CD4-positive, alpha-beta memory T cell (primary cell): ENCODE data around the gene TRIM2. TPM values are rescaled to one million over a fixed set of nuclear protein-coding genes. Genes with fewer than 3 reads are reported as not detected.

ENCODE experiments used
- CTCF ChIA-PET: fragments of 350-600 bp; sonication (Branson Sonifier 250); formaldehyde crosslinking; loops from one replicate; lab custom pipeline; 2021; ENCODE audit warnings: inconsistent platforms; ENCODE audit not compliant: partially characterized antibody; lab: Charles Lee
- POLR2A ChIA-PET: fragments of 350-600 bp; sonication (Branson Sonifier 250); formaldehyde crosslinking; loops from one replicate; lab custom pipeline; 2021; ENCODE audit not compliant: partially characterized antibody; lab: Charles Lee
- DNase-seq, 5 donors: peaks; one replicate each; pipeline versions ENCODE4 v3.0.0 to v3.0.0-alpha.2; 2020 to 2022; ENCODE audit warnings: mixed read lengths in 1 of 5
- H3K27ac ChIP-seq: one replicate; pipeline ENCODE4 v1.7.0; 2013; ENCODE audit warnings: low read depth, low read length
- H3K27me3 ChIP-seq: 2 replicates; pipeline ENCODE4 v1.7.0; 2013; ENCODE audit warnings: mild to moderate bottlenecking, low read length, moderate library complexity; ENCODE audit not compliant: insufficient read depth
- H3K36me3 ChIP-seq: 2 replicates; pipeline ENCODE4 v1.7.0; 2013; ENCODE audit warnings: mild to moderate bottlenecking, low read length, moderate library complexity; ENCODE audit not compliant: insufficient read depth
- H3K4me1 ChIP-seq: 2 replicates; pipeline ENCODE4 v1.7.0; 2013; ENCODE audit warnings: mild to moderate bottlenecking, low read length, moderate library complexity; ENCODE audit not compliant: insufficient read depth
- H3K4me3 ChIP-seq, 2 donors: one replicate each; pipeline ENCODE4 v1.7.0; 2013; ENCODE audit warnings: low read length in 2 of 2, mild to moderate bottlenecking in 1 of 2
- H3K9me3 ChIP-seq, 2 donors: one replicate each; pipeline ENCODE4 v1.7.0; 2013; ENCODE audit warnings: low read length in 2 of 2, control low read depth in 1 of 2; ENCODE audit not compliant: control insufficient read depth in 1 of 2
- H3K27ac Mint-ChIP-seq, 7 donors: one replicate each; pipeline ENCODE4 v1.8.0; 2020 to 2021; ENCODE audit warnings: mixed read lengths in 7 of 7, mild to moderate bottlenecking in 6 of 7, inconsistent platforms in 3 of 7, moderate library complexity in 3 of 7
- H3K27me3 Mint-ChIP-seq, 2 donors: one replicate each; pipeline ENCODE4 v1.8.0; 2020 to 2021; ENCODE audit warnings: mixed read lengths in 2 of 2
- H3K36me3 Mint-ChIP-seq, 2 donors: one replicate each; pipeline ENCODE4 v1.8.0; 2020 to 2021; ENCODE audit warnings: mixed read lengths in 2 of 2, inconsistent platforms in 1 of 2, mild to moderate bottlenecking in 1 of 2
- H3K4me1 Mint-ChIP-seq, 4 donors: one replicate each; pipeline ENCODE4 v1.8.0; 2020 to 2021; ENCODE audit warnings: mixed read lengths in 4 of 4, mild to moderate bottlenecking in 1 of 4
- H3K4me3 Mint-ChIP-seq, 8 donors: one replicate each; pipeline ENCODE4 v1.8.0; 2020 to 2021; ENCODE audit warnings: mixed read lengths in 8 of 8, mild to moderate bottlenecking in 7 of 8, moderate library complexity in 6 of 8, inconsistent platforms in 3 of 8
- H3K9me3 Mint-ChIP-seq, 8 donors: one replicate each; pipeline ENCODE4 v1.8.0; 2020 to 2021; ENCODE audit warnings: mixed read lengths in 8 of 8, mild to moderate bottlenecking in 5 of 8, inconsistent platforms in 3 of 8, moderate library complexity in 1 of 8
- intact Hi-C: fragments of 100-400 bp; cut with micrococcal nuclease; formaldehyde crosslinking; loops from one replicate; pipeline ENCODE4 v1.15.1; 2023
- polyA plus RNA-seq, 2 donors: library from polyadenylated mRNA; unstranded; fragments of 300-500 nt; fragmentation: Illumina TruSeq; gene quantifications; one replicate each; pipeline ENCODE4 v1.2.3, GENCODE V29; 2021
- total RNA-seq, 2 experiments: library from RNA; stranded (reverse); gene quantifications; one replicate each; pipeline ENCODE4 v1.2.3, GENCODE V29; 2021

The TRIM2 gene
- total and polyA plus RNA-seq, 4 experiments from 2014 or later, result 7.5 to 12.3 (median 10.5) TPM

DNA sequence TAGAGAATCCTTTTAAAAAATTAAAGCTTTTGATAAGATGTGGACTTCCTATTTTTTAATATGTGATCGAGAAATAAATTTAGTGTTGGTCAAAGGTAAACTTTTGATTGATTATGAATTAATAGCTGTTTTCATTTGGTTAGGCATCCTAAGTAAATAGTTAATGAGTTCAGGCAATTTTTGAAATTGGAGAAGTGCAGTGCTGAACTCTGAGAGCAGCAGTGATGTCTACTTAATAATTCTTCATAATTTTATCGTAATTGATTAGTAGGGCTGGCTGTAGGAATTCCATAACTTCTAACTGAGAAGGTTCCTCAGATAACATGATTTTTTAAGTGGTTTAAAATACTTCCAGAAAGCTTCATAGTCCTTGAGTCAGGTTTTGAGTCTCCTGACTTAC, 141.8 kb downstream of the TRIM2 start:
- Mint-ChIP-seq H3K27me3 (no peaks in the 10 kb centered on the region), H3K4me1 (peaks cover 9 to 28% (median 21%) of the 10 kb centered on the region in 4 donors), H3K9me3 (peaks cover 0 to 1% (median 0%) of the 10 kb centered on the region in 8 donors), H3K27ac (peak overlapping the region in 1 of 7 donors; percentile 77), H3K36me3 (peaks cover 0 to 3% of the 10 kb centered on the region in 2 donors), H3K4me3 (peak overlapping the region; percentile 90 to 98 (median 93))
- intact Hi-C loops, result loop anchor here (10.0 kb wide), 1 partner anchor 1279 kb away; no protein-coding TSS in a partner anchor
- POLR2A ChIA-PET, result interaction anchor here (0.7 to 2.1 kb wide), 4 partner anchors 9 to 228 kb away, joined by 3 to 7 read pairs (median 6); partner anchors contain the start of gene TMEM131L
- Histone ChIP-seq H3K9me3 (no peaks in the 10 kb centered on the region), H3K4me1 (peaks cover 15% of the 10 kb centered on the region), H3K36me3 (no peaks in the 10 kb centered on the region), H3K4me3 (peak overlapping the region in 1 of 2 donors; percentile 45), H3K27ac (no peak overlapping the region), H3K27me3 (no peaks in the 10 kb centered on the region)
- CTCF ChIA-PET, result interaction anchor here (0.7 to 10.1 kb wide), 31 partner anchors 8 to 404 kb away, joined by 3 to 86 read pairs (median 5); partner anchors contain the start of gene TMEM131L
- DNase-seq, result no peak

DNA sequence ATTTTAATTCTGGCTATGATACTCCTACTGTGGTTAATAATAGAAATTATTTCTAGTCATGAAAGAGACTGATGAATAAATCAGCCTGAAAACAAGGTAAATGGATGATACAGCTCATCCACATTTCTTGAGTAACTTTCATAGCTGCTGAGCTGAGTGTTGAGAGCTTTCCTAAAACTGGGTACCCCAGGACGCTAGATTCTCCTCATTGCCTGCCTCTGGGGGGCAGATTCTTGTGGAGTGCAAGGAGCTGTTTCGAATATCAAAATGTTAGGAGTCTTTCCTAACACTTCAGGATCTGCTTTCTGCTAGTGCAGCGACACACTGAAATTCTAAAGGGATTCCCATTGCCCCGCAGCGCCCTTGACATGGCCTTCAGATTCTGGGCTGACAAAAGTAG, 142.3 kb downstream of the TRIM2 start:
- Mint-ChIP-seq H3K4me3 (no peak overlapping the region), H3K9me3 (peaks cover 0 to 1% (median 0%) of the 10 kb centered on the region in 8 donors), H3K27me3 (no peaks in the 10 kb centered on the region), H3K27ac (peak overlapping the region in 1 of 7 donors; percentile 43), H3K4me1 (peaks cover 9 to 28% (median 21%) of the 10 kb centered on the region in 4 donors), H3K36me3 (peaks cover 0 to 3% of the 10 kb centered on the region in 2 donors)
- Histone ChIP-seq H3K27ac (no peak overlapping the region), H3K9me3 (no peaks in the 10 kb centered on the region), H3K4me1 (peaks cover 15% of the 10 kb centered on the region), H3K27me3 (no peaks in the 10 kb centered on the region), H3K36me3 (no peaks in the 10 kb centered on the region), H3K4me3 (no peak overlapping the region)
- intact Hi-C loops, result loop anchor here (10.0 kb wide), 1 partner anchor 1278 kb away; no protein-coding TSS in a partner anchor
- DNase-seq, result no peak
- ChIA-PET CTCF (interaction anchor here (1.1 to 10.1 kb wide), 19 partner anchors 8 to 404 kb away, joined by 3 to 86 read pairs (median 6); partner anchors contain the start of gene TMEM131L), POLR2A (interaction anchor here (1.6 to 2.1 kb wide), 2 partner anchors 119 to 228 kb away, joined by 6 to 7 read pairs; partner anchors contain the start of gene TMEM131L)

DNA sequence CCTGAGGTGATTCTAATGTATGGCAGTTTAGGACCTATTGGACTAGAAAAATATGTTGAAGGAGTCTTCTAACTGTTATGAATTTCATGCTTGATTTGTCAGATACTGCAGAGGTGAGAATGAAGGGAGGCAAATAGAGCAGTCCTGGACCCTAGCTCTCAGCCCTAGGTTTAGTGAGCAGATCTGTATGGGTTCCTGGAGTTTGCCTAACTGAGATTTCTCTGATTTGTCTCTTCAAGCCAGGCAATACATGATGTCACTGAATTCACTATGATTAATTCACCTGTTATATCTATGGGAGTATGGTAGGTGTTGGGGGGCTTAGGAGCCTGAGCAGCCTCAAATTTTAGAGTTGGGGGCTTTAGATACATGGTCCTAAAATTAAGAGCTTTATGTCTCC, 142.9 kb downstream of the TRIM2 start:
- Mint-ChIP-seq H3K27me3 (no peaks in the 10 kb centered on the region), H3K4me3 (peak overlapping the region in 1 of 8 donors; percentile 30), H3K36me3 (peaks cover 0 to 3% of the 10 kb centered on the region in 2 donors), H3K27ac (no peak overlapping the region), H3K9me3 (peaks cover 0 to 1% (median 0%) of the 10 kb centered on the region in 8 donors), H3K4me1 (peaks cover 9 to 28% (median 21%) of the 10 kb centered on the region in 4 donors)
- DNase-seq, result no peak
- no peaks in the 10 kb centered on the region for H3K27me3 ChIP-seq
- peaks cover 15% of the 10 kb centered on the region for H3K4me1 ChIP-seq
- CTCF ChIA-PET, result interaction anchor here (0.5 to 10.1 kb wide), 7 partner anchors 16 to 297 kb away, joined by 3 to 86 read pairs (median 9); partner anchors contain the start of gene TMEM131L
- POLR2A ChIA-PET, result interaction anchor here (1.6 to 2.1 kb wide), 2 partner anchors 227 to 1203 kb away, joined by 3 to 7 read pairs; partner anchors contain the start of gene PLRG1
- no peaks in the 10 kb centered on the region for H3K36me3 ChIP-seq
- H3K27ac ChIP-seq, result no peak overlapping the region
- intact Hi-C loops, result loop anchor here (10.0 kb wide), 1 partner anchor 1278 kb away; no protein-coding TSS in a partner anchor
- H3K4me3 ChIP-seq, result no peak overlapping the region
- H3K9me3 ChIP-seq, result no peaks in the 10 kb centered on the region

DNA sequence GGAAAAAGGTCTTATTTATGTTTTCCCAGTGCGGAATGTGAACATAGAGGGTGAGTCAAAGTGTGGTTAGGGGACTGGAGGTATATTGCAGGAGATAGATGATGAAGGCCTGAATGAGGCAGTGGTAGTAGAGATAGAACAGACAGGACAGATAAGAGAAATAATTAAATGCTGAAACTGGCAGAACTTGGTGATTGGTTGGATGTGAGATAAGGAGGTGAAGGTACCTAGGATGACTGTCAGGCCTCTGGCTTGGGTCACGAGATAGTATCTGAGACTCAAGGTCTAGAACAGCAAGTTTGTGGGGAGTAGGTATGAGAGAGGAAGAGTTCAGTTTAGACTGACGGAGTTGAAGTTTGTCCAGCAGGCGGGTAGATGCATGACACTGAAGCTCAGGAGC, 143.8 kb downstream of the TRIM2 start:
- Histone ChIP-seq H3K27me3 (no peaks in the 10 kb centered on the region), H3K9me3 (no peaks in the 10 kb centered on the region), H3K4me3 (no peak overlapping the region), H3K27ac (no peak overlapping the region), H3K4me1 (peaks cover 15% of the 10 kb centered on the region), H3K36me3 (no peaks in the 10 kb centered on the region)
- ChIA-PET POLR2A (interaction anchor here (1.6 kb wide), 1 partner anchor 1202 kb away, joined by 3 read pairs; the partner anchor contains the start of gene PLRG1), CTCF (interaction anchor here (1.0 to 10.1 kb wide), 5 partner anchors 81 to 295 kb away, joined by 3 to 86 read pairs (median 4); no protein-coding TSS in a partner anchor)
- DNase-seq, result no peak
- Mint-ChIP-seq H3K9me3 (peaks cover 0 to 1% (median 0%) of the 10 kb centered on the region in 8 donors), H3K36me3 (peaks cover 0 to 3% of the 10 kb centered on the region in 2 donors), H3K4me1 (peaks cover 9 to 28% (median 21%) of the 10 kb centered on the region in 4 donors), H3K4me3 (peak overlapping the region in 4 of 8 donors; percentile 1 to 24 (median 15)), H3K27me3 (no peaks in the 10 kb centered on the region), H3K27ac (peak overlapping the region in 3 of 7 donors; percentile 13 to 48 (median 27))
- intact Hi-C loops, result loop anchor here (10.0 kb wide), 1 partner anchor 1277 kb away; no protein-coding TSS in a partner anchor

DNA sequence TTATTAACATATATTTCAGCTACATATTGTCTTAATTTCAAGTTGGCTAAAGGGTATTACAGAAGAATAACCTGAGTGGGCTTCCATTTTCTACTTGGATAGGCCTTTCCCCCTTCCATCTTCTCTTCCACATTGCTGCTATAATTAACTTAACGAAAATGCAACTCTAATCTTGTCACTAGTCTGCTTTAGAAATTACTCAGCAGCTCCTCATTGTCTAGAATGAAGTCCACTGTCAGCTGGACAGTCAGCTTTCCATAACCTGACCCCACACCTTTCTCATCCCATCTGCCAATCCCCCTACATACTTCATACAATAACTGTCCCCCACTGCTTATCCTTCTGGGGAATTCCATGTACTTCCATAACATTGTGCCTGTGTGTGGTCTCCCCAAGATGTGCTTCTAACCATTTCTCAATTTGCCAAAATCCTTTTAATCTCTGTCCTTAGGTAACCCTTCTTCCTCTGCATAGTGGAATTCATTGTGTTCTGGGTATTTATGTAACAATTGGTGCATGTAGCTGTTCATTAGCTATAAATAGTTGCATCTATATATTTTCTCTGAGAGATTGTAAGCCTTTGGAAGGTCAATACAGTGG, 145.1 kb downstream of the TRIM2 start:
- Histone ChIP-seq H3K4me1 (peaks cover 18% of the 10 kb centered on the region), H3K27me3 (no peaks in the 10 kb centered on the region), H3K4me3 (no peak overlapping the region), H3K27ac (no peak overlapping the region), H3K36me3 (no peaks in the 10 kb centered on the region), H3K9me3 (no peaks in the 10 kb centered on the region)
- H3K36me3 Mint-ChIP-seq, result peaks cover 0 to 3% of the 10 kb centered on the region in 2 donors
- H3K4me1 Mint-ChIP-seq, result peaks cover 9 to 28% (median 21%) of the 10 kb centered on the region in 4 donors
- peaks cover 0 to 1% (median 0%) of the 10 kb centered on the region in 8 donors for H3K9me3 Mint-ChIP-seq
- H3K4me3 Mint-ChIP-seq, result no peak overlapping the region
- ChIA-PET CTCF (interaction anchor here (0.7 to 1.8 kb wide), 6 partner anchors 13 to 225 kb away, joined by 3 to 6 read pairs (median 4); no protein-coding TSS in a partner anchor), POLR2A (no interaction called here)
- no peak overlapping the region for H3K27ac Mint-ChIP-seq
- H3K27me3 Mint-ChIP-seq, result no peaks in the 10 kb centered on the region
- no peak for DNase-seq
- intact Hi-C loops, result loop anchor here (10.0 kb wide), 1 partner anchor 1275 kb away; no protein-coding TSS in a partner anchor

DNA sequence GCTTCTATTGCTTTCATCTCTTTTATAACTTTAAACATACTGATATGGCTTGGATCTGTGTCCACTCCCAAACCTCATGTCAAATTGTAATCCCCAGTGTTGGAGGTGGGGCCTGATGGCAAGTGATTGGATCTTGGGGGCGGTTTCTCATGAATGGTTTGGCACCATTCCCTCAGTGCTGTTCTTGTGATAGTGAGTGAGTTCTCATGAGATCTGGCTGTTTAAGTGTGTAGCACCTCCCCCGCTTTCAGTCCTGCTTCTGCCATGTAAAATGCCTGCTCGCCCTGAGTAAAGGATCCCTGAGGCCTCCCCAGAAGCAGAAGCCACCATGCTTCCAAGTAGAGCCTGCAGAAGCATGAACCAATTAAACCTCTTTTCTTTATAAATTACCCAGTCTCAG, 157.9 kb downstream of the TRIM2 start:
- Histone ChIP-seq H3K9me3 (no peaks in the 10 kb centered on the region), H3K27ac (no peak overlapping the region), H3K4me1 (no peaks in the 10 kb centered on the region), H3K4me3 (no peak overlapping the region), H3K36me3 (no peaks in the 10 kb centered on the region), H3K27me3 (no peaks in the 10 kb centered on the region)
- Mint-ChIP-seq H3K4me3 (no peak overlapping the region), H3K27me3 (peaks cover 0 to 1% of the 10 kb centered on the region in 2 donors), H3K27ac (no peak overlapping the region), H3K36me3 (no peaks in the 10 kb centered on the region), H3K9me3 (peaks cover 0 to 2% (median 0%) of the 10 kb centered on the region in 8 donors), H3K4me1 (peaks cover 0 to 4% (median 4%) of the 10 kb centered on the region in 4 donors)
- CTCF ChIA-PET, result interaction anchor here (1.0 kb wide), 1 partner anchor 9 kb away, joined by 3 read pairs; no protein-coding TSS in a partner anchor
- intact Hi-C loops, result no loop called here
- DNase-seq, result no peak
- POLR2A ChIA-PET, result no interaction called here
